ENCODE measurements around the gene TDRD7. TPM values are rescaled to one million over a fixed set of nuclear protein-coding genes. Genes with fewer than 3 reads are reported as not detected.
A peak's percentile ranks its signal among the peaks of the same experiment; 100 is the strongest.

TDRD7 gene
- polyA plus RNA-seq, 1 of the 3 experiments (the other 2 are of a cell fraction), result 4.9 TPM

- TF ChIP-seq, protein P1, sequence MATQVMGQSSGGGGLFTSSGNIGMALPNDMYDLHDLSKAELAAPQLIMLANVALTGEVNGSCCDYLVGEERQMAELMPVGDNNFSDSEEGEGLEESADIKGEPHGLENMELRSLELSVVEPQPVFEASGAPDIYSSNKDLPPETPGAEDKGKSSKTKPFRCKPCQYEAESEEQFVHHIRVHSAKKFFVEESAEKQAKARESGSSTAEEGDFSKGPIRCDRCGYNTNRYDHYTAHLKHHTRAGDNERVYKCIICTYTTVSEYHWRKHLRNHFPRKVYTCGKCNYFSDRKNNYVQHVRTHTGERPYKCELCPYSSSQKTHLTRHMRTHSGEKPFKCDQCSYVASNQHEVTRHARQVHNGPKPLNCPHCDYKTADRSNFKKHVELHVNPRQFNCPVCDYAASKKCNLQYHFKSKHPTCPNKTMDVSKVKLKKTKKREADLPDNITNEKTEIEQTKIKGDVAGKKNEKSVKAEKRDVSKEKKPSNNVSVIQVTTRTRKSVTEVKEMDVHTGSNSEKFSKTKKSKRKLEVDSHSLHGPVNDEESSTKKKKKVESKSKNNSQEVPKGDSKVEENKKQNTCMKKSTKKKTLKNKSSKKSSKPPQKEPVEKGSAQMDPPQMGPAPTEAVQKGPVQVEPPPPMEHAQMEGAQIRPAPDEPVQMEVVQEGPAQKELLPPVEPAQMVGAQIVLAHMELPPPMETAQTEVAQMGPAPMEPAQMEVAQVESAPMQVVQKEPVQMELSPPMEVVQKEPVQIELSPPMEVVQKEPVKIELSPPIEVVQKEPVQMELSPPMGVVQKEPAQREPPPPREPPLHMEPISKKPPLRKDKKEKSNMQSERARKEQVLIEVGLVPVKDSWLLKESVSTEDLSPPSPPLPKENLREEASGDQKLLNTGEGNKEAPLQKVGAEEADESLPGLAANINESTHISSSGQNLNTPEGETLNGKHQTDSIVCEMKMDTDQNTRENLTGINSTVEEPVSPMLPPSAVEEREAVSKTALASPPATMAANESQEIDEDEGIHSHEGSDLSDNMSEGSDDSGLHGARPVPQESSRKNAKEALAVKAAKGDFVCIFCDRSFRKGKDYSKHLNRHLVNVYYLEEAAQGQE (IDR thresholded peaks at IDR 0.05; ENCODE audit: low read depth, low read length), result no peak
- no peak for TF ChIP-seq NFIC (IDR thresholded peaks at IDR 0.05; ENCODE audit: borderline replicate concordance)
- TF ChIP-seq RXRA (IDR thresholded peaks at IDR 0.05; ENCODE audit: borderline replicate concordance, low read depth), result no peak
- TF ChIP-seq GATA2 (CRISPR knock-in tag; IDR thresholded peaks at IDR 0.05), result no peak
- TF ChIP-seq MXI1 (IDR thresholded peaks at IDR 0.05; ENCODE audit: low read depth, low read length), result peak; percentile 13; the same call in 1 of the 2 replicates
- no peak for TF ChIP-seq ELF1 (IDR thresholded peaks at IDR 0.05)
- no peak for TF ChIP-seq TEAD4 (IDR thresholded peaks at IDR 0.05; ENCODE audit: borderline replicate concordance, insufficient read depth)
- no peak for TF ChIP-seq ZBTB33 (IDR thresholded peaks at IDR 0.05; ENCODE audit: borderline replicate concordance, low read depth)
Measured at GRCh38 chr9:97502984-97503861, 91.3 kb downstream of the TDRD7 start (continued).

- Histone ChIP-seq H3K79me2 (ENCODE audit: insufficient read depth) (no peaks in the 10 kb centered on the region), H3F3A (replicated peaks; ENCODE audit: insufficient read depth) (peaks cover 5% of the 10 kb centered on the region), H3K9ac (no peak overlapping the region), H3K27ac (ENCODE audit: low read depth in 2 of 2, low read length in 1 of 2) (peak overlapping the region; percentile 24 to 100; a peak in 3 of 4 replicates), H2AFZ (ENCODE audit: low read depth) (no peak overlapping the region), H3K27me3 (ENCODE audit: insufficient read depth) (peaks cover 48% of the 10 kb centered on the region), H3K4me3 (ENCODE audit: low read depth in 2 of 2, low read length in 1 of 2) (peak overlapping the region in 1 of 2 experiments; percentile 64; a peak in 2 of 4 replicates), H3K36me3 (replicated peaks in 1 of 2; ENCODE audit: control insufficient read depth in 1 of 2, insufficient read depth in 2 of 2, low read length in 1 of 2) (no peaks in the 10 kb centered on the region), H3K9me3 (no peaks in the 10 kb centered on the region), H3K4me1 (ENCODE audit: control insufficient read depth in 1 of 2, insufficient read depth in 2 of 2, low read depth in 1 of 2, low read length in 1 of 2) (peaks cover 0 to 37% of the 10 kb centered on the region in 2 experiments; a peak in 2 of 4 replicates), H4K20me1 (ENCODE audit: insufficient read depth) (no peaks in the 10 kb centered on the region), H3K4me2 (no peak overlapping the region), H3K9me2 (no peaks in the 10 kb centered on the region)
- DNase-seq, result no peak
- CTCF ChIA-PET, result interaction anchor here (0.7 to 8.5 kb wide), 19 partner anchors 8 to 647 kb away, joined by 3 to 153 read pairs (median 7); no protein-coding TSS in a partner anchor
- POLR2A ChIA-PET, result interaction anchor here (0.9 to 3.5 kb wide), 5 partner anchors 30 to 63 kb away, joined by 3 to 27 read pairs (median 5); no protein-coding TSS in a partner anchor
- 33% methylated on average over 1 of the region's 1 CpG for WGBS (ENCODE audit: low lambda C conversion rate)
- TF ChIP-seq EP300 (IDR thresholded peaks at IDR 0.05; ENCODE audit: borderline replicate concordance in 1 of 2, low read depth in 1 of 2, low read length in 1 of 2) (no peak), SIN3A (IDR thresholded peaks at IDR 0.05; ENCODE audit: borderline replicate concordance, low read depth, low read length) (no peak), GATA2 (CRISPR knock-in tag; IDR thresholded peaks at IDR 0.05) (no peak), GABPA (IDR thresholded peaks at IDR 0.05; ENCODE audit: low read depth) (no peak), ELF1 (IDR thresholded peaks at IDR 0.05) (no peak), YY1 (IDR thresholded peaks at IDR 0.05; ENCODE audit: low read depth) (no peak), USF2 (IDR thresholded peaks at IDR 0.05; ENCODE audit: borderline replicate concordance, low read depth, low read length) (no peak)
- TF ChIP-seq, protein P2, sequence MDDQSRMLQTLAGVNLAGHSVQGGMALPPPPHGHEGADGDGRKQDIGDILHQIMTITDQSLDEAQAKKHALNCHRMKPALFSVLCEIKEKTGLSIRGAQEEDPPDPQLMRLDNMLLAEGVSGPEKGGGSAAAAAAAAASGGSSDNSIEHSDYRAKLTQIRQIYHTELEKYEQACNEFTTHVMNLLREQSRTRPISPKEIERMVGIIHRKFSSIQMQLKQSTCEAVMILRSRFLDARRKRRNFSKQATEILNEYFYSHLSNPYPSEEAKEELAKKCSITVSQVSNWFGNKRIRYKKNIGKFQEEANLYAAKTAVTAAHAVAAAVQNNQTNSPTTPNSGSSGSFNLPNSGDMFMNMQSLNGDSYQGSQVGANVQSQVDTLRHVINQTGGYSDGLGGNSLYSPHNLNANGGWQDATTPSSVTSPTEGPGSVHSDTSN (IDR thresholded peaks at IDR 0.05), result no peak
- TF ChIP-seq, protein P1 (IDR thresholded peaks at IDR 0.05; ENCODE audit: low read depth, low read length), result no peak
- TF ChIP-seq, protein P3, sequence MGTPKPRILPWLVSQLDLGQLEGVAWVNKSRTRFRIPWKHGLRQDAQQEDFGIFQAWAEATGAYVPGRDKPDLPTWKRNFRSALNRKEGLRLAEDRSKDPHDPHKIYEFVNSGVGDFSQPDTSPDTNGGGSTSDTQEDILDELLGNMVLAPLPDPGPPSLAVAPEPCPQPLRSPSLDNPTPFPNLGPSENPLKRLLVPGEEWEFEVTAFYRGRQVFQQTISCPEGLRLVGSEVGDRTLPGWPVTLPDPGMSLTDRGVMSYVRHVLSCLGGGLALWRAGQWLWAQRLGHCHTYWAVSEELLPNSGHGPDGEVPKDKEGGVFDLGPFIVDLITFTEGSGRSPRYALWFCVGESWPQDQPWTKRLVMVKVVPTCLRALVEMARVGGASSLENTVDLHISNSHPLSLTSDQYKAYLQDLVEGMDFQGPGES (IDR thresholded peaks at IDR 0.05; ENCODE audit: low read depth, low read length), result no peak
Measured at GRCh38 chr9:97503862-97504210, 91.9 kb downstream of the TDRD7 start.

All from SK-N-SH (cell line).